SK-N-SH (cell line): Measurements from ENCODE around the gene DTX3. TPM values are rescaled to one million over a fixed set of nuclear protein-coding genes. Genes with fewer than 3 reads are reported as not detected.

Experiments used
- CTCF ChIA-PET: fragments of 300-600, 350-600 bp; formaldehyde crosslinking; extraction: SDS; loops from one replicate; lab custom pipeline; 2021; lab: Yijun Ruan, JAX
- POLR2A ChIA-PET: fragments of 350-600 bp; sonication (Branson Sonifier 250); formaldehyde crosslinking; extraction: SDS; loops from one replicate; lab custom pipeline; 2020; ENCODE audit warnings: antibody characterized with exemption, inconsistent platforms; lab: Yijun Ruan, JAX
- DNase-seq: peaks from one replicate; pipeline ENCODE4 v3.0.0; 2012
- H2AFZ ChIP-seq: fragments of 200-600 bp; sonication (generic); 2 replicates; pipeline ENCODE4 v1.8.1; 2016; ENCODE audit warnings: antibody characterized with exemption, mild to moderate bottlenecking, low read depth
- H3F3A ChIP-seq: fragments of 200-600 bp; sonication (generic); replicated peaks from 2 replicates; pipeline ENCODE3; 2016; ENCODE audit warnings: antibody characterized with exemption, mild to moderate bottlenecking; ENCODE audit not compliant: insufficient read depth
- H3K27ac ChIP-seq, 2 experiments: fragments of 200-500 bp in 1 of 2; fragments of 200-600 bp in 1 of 2; sonication (Bioruptor generic) in 1 of 2; sonication (generic), shearing (Covaris generic) in 1 of 2; 2 replicates each; pipeline versions ENCODE4 v1.5.1 to v1.6.1; 2014 to 2016; ENCODE audit warnings: low read depth in 2 of 2, inconsistent platforms in 1 of 2, low read length in 1 of 2, mild to moderate bottlenecking in 1 of 2, mixed read lengths in 1 of 2
- H3K27me3 ChIP-seq: fragments of 200-600 bp; sonication (generic), shearing (Covaris generic); 2 replicates; pipeline ENCODE4 v1.6.1; 2016; ENCODE audit warnings: mixed run types; ENCODE audit not compliant: insufficient read depth
- H3K36me3 ChIP-seq, 2 experiments: fragments of 200-500 bp in 1 of 2; fragments of 200-600 bp in 1 of 2; sonication (Bioruptor generic) in 1 of 2; sonication (generic) in 1 of 2; replicated peaks in 1 of 2; 2 replicates each; pipeline versions ENCODE3 to v1.5.1; 2014 to 2016; ENCODE audit warnings: low read length in 1 of 2, mild to moderate bottlenecking in 1 of 2; ENCODE audit not compliant: insufficient read depth in 2 of 2, control insufficient read depth in 1 of 2
- H3K4me1 ChIP-seq, 2 experiments: fragments of 200-500 bp in 1 of 2; fragments of 200-600 bp in 1 of 2; sonication (Bioruptor generic) in 1 of 2; sonication (generic), shearing (Covaris generic) in 1 of 2; 2 replicates each; pipeline versions ENCODE4 v1.5.1 to v1.6.1; 2014 to 2016; ENCODE audit warnings: low read depth in 1 of 2, low read length in 1 of 2, mixed run types in 1 of 2; ENCODE audit not compliant: insufficient read depth in 2 of 2, control insufficient read depth in 1 of 2
- H3K4me2 ChIP-seq: fragments of 200-600 bp; sonication (generic), shearing (Covaris generic); 2 replicates; pipeline ENCODE4 v1.6.1; 2017; ENCODE audit warnings: mixed run types
- H3K4me3 ChIP-seq, 2 experiments: fragments of 200-500 bp in 1 of 2; fragments of 200-600 bp in 1 of 2; sonication (Bioruptor generic) in 1 of 2; sonication (generic), shearing (Covaris generic) in 1 of 2; 2 replicates each; pipeline versions ENCODE4 v1.5.1 to v1.8.1; 2014 to 2016; ENCODE audit warnings: low read depth in 2 of 2, inconsistent platforms in 1 of 2, low read length in 1 of 2, mild to moderate bottlenecking in 1 of 2, mixed read lengths in 1 of 2, moderate library complexity in 1 of 2
- H3K79me2 ChIP-seq: fragments of 200-600 bp; sonication (generic); 2 replicates; pipeline ENCODE4 v1.8.1; 2017; ENCODE audit warnings: mild to moderate bottlenecking; ENCODE audit not compliant: insufficient read depth
- H3K9ac ChIP-seq: fragments of 200-600 bp; sonication (generic); 2 replicates; pipeline ENCODE4 v1.6.1; 2017; ENCODE audit warnings: mixed run types
- H3K9me2 ChIP-seq: fragments of 200-600 bp; sonication (generic); 2 replicates; pipeline ENCODE4 v1.6.1; 2017; ENCODE audit warnings: mixed run types
- H3K9me3 ChIP-seq: fragments of 200-600 bp; sonication (generic); 2 replicates; pipeline ENCODE4 v1.6.1; 2017; ENCODE audit warnings: mixed run types, mild to moderate bottlenecking, moderate library complexity
- H4K20me1 ChIP-seq: fragments of 200-600 bp; sonication (generic); 2 replicates; pipeline ENCODE4 v1.6.1; 2017; ENCODE audit warnings: mild to moderate bottlenecking, mixed run types; ENCODE audit not compliant: insufficient read depth
- CHD2 ChIP-seq: fragments of 150-350 bp; IDR thresholded peaks from 2 replicates; pipeline ENCODE4 v1.6.1; 2018; ENCODE audit warnings: low read length; ENCODE audit not compliant: partially characterized antibody
- FOSL2 ChIP-seq: IDR thresholded peaks from 2 replicates; pipeline ENCODE4 v1.4.0; 2012; ENCODE audit warnings: low read depth, mild to moderate bottlenecking, moderate library complexity, borderline replicate concordance
- JUND ChIP-seq: IDR thresholded peaks from 2 replicates; pipeline ENCODE4 v1.4.0; 2012
- MXI1 ChIP-seq: IDR thresholded peaks from 2 replicates; pipeline ENCODE4 v1.6.1; 2012; ENCODE audit warnings: mild to moderate bottlenecking, low read depth, low read length, improper control_type of control experiment
- RAD21 ChIP-seq: IDR thresholded peaks from 2 replicates; pipeline ENCODE4 v1.6.1; 2012; ENCODE audit warnings: mild to moderate bottlenecking, low read length
- RCOR1 ChIP-seq: fragments of 150-350 bp; IDR thresholded peaks from 2 replicates; pipeline ENCODE4 v1.6.1; 2017; ENCODE audit warnings: antibody characterized with exemption, low read length
- SMC3 ChIP-seq: IDR thresholded peaks from 2 replicates; pipeline ENCODE4 v1.6.1; 2012; ENCODE audit warnings: low read depth, low read length, improper control_type of control experiment
- TAF1 ChIP-seq: IDR thresholded peaks from 2 replicates; pipeline ENCODE4 v1.6.1; 2012; ENCODE audit warnings: low read depth, mild to moderate bottlenecking, low read length, moderate library complexity, borderline replicate concordance
- TCF12 ChIP-seq: IDR thresholded peaks from 2 replicates; pipeline ENCODE4 v1.4.0; 2012
- YY1 ChIP-seq: IDR thresholded peaks from 2 replicates; pipeline ENCODE4 v1.4.0; 2012; ENCODE audit warnings: low read depth, mild to moderate bottlenecking
- WGBS: methylation state at CpG from one replicate; pipeline ENCODE4 v1.1.6; 2017; ENCODE audit warnings: low lambda C conversion rate; 5-methylcytosine and 5-hydroxymethylcytosine counted together
- polyA plus RNA-seq, 3 experiments: library from polyadenylated mRNA; depleted of rRNA; stranded (reverse); fragments of >200 nt; gene quantifications; 2 replicates each; pipeline ENCODE4 v1.2.3, GENCODE V29; 2012
- TF ChIP-seq, protein P1 (sequence below): fragments of 200-600 bp; sonication (generic); IDR thresholded peaks from 2 replicates; pipeline ENCODE4 v1.6.1; 2017; ENCODE audit warnings: antibody characterized with exemption, mild to moderate bottlenecking, moderate library complexity
- TF ChIP-seq, protein P2 (sequence below): IDR thresholded peaks from 2 replicates; pipeline ENCODE4; 2012
- TF ChIP-seq, protein P3 (sequence below): IDR thresholded peaks from 2 replicates; pipeline ENCODE4 v1.4.0; 2012; ENCODE audit warnings: low read depth, borderline replicate concordance

DTX3 gene
- polyA plus RNA-seq, 1 of the 3 experiments (the other 2 are of a cell fraction): 61.2 TPM

DNA sequence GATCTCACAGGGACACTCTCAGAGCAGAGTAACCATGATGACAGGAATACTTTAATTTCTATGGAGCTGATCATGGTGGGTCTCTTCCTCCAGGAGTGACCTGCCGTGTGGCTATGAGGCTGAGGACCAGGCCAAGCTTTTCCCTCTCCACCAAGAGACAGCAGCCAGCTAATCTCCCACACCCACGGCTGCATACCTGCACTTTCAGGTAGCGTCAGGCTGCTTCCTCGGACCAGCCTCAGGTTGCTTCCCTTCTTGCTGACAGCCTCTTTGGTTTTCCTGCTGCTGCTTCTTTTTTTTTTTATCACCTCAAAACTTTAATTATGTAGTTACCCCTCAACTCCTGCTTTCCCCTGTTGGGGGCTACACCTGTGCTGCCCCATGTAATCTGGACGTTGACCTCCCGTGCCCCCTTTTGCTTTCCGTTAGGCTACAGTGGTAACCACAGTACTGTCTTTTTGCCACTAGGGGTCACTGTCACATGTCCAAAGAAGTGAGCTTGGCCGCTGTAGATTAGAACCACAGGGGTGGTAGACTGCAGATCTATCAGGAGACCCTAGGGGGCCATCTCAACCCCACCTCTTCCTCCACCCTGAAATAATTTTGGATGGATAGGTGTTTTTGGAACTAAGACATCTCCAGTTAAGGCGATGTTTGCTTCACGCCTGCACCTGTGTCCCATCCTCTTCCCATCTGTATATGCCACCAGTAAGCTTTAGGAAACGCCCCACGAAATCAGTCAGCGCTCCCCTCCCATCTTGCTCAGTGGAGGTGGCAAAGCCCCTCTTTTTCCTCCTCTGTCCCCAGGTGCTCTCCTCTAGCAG, 21.4 kb upstream of the DTX3 start:
- no peaks in the 10 kb centered on the region for H3K9me2 ChIP-seq
- H3K9ac ChIP-seq: no peak overlapping the region
- no peak overlapping the region; a peak in 1 of 4 replicates for H3K4me3 ChIP-seq
- H3K4me1 ChIP-seq: no peaks in the 10 kb centered on the region
- H3K9me3 ChIP-seq: no peaks in the 10 kb centered on the region
- H3K4me2 ChIP-seq: no peak overlapping the region
- TF ChIP-seq RAD21: peak; percentile 97
- TF ChIP-seq JUND: no peak
- TF ChIP-seq RCOR1: no peak
- TF ChIP-seq, protein P1, sequence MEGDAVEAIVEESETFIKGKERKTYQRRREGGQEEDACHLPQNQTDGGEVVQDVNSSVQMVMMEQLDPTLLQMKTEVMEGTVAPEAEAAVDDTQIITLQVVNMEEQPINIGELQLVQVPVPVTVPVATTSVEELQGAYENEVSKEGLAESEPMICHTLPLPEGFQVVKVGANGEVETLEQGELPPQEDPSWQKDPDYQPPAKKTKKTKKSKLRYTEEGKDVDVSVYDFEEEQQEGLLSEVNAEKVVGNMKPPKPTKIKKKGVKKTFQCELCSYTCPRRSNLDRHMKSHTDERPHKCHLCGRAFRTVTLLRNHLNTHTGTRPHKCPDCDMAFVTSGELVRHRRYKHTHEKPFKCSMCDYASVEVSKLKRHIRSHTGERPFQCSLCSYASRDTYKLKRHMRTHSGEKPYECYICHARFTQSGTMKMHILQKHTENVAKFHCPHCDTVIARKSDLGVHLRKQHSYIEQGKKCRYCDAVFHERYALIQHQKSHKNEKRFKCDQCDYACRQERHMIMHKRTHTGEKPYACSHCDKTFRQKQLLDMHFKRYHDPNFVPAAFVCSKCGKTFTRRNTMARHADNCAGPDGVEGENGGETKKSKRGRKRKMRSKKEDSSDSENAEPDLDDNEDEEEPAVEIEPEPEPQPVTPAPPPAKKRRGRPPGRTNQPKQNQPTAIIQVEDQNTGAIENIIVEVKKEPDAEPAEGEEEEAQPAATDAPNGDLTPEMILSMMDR: peak; percentile 98
- peak; percentile 85 for TF ChIP-seq SMC3
- TF ChIP-seq, protein P2, sequence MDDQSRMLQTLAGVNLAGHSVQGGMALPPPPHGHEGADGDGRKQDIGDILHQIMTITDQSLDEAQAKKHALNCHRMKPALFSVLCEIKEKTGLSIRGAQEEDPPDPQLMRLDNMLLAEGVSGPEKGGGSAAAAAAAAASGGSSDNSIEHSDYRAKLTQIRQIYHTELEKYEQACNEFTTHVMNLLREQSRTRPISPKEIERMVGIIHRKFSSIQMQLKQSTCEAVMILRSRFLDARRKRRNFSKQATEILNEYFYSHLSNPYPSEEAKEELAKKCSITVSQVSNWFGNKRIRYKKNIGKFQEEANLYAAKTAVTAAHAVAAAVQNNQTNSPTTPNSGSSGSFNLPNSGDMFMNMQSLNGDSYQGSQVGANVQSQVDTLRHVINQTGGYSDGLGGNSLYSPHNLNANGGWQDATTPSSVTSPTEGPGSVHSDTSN: no peak
- TF ChIP-seq CHD2: peak; percentile 26
- no peak for TF ChIP-seq TAF1
- TF ChIP-seq, protein P3, sequence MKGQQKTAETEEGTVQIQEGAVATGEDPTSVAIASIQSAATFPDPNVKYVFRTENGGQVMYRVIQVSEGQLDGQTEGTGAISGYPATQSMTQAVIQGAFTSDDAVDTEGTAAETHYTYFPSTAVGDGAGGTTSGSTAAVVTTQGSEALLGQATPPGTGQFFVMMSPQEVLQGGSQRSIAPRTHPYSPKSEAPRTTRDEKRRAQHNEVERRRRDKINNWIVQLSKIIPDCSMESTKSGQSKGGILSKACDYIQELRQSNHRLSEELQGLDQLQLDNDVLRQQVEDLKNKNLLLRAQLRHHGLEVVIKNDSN: no peak
- TF ChIP-seq FOSL2: no peak
- no peak for TF ChIP-seq MXI1
- peak; percentile 92 for DNase-seq
- H4K20me1 ChIP-seq: no peaks in the 10 kb centered on the region
- POLR2A ChIA-PET: interaction anchor here (1.0 to 1.4 kb wide), 4 partner anchors 9 to 41 kb away, joined by 3 to 7 read pairs (median 4); no protein-coding TSS in a partner anchor
- 52% methylated on average over 13 of the region's 13 CpGs for WGBS
- no peak overlapping the region for H3K27ac ChIP-seq
- no peaks in the 10 kb centered on the region for H3K27me3 ChIP-seq
- H3K79me2 ChIP-seq: no peaks in the 10 kb centered on the region
- no peaks in the 10 kb centered on the region for H3F3A ChIP-seq
- peaks cover 21 to 63% of the 10 kb centered on the region in 2 experiments for H3K36me3 ChIP-seq
- CTCF ChIA-PET: interaction anchor here (0.6 to 7.6 kb wide), 63 partner anchors 10 to 1317 kb away, joined by 3 to 298 read pairs (median 5); partner anchors contain the start of genes ARHGEF25, AVIL, B4GALNT1 and COQ10A
- no peak overlapping the region for H2AFZ ChIP-seq

DNA sequence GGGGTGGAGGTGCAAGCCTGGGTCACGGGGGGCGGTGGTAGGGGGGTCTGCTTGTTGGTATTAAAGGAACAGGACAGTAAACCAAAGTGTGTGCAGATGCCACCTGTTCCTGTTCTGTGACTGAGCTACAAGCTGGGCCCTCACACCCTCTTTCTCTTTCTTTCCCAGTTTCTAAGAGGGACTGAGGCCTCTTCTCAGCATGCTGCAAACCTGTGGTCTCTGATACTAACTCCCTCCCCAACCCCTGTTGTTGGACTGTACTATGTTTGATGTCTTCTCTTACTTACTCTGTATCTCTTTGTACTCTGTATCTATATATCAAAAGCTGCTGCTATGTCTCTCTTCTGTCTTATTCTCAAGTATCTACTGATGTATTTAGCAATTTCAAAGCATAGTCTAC, 20.6 kb upstream of the DTX3 start:
- Histone ChIP-seq H3K27ac (no peak overlapping the region), H3K36me3 (peaks cover 21 to 56% of the 10 kb centered on the region in 2 experiments), H3K9me2 (no peaks in the 10 kb centered on the region), H3F3A (no peaks in the 10 kb centered on the region), H3K4me3 (no peak overlapping the region), H3K9me3 (no peaks in the 10 kb centered on the region), H3K27me3 (no peaks in the 10 kb centered on the region), H3K79me2 (no peaks in the 10 kb centered on the region), H3K4me2 (no peak overlapping the region), H3K4me1 (no peaks in the 10 kb centered on the region), H4K20me1 (no peaks in the 10 kb centered on the region), H2AFZ (no peak overlapping the region), H3K9ac (no peak overlapping the region)
- 96% methylated on average over 2 of the region's 2 CpGs for WGBS
- ChIA-PET CTCF (interaction anchor here (0.5 to 7.6 kb wide), 40 partner anchors 9 to 1318 kb away, joined by 3 to 298 read pairs (median 7); partner anchors contain the start of genes ARHGEF25, AVIL, B4GALNT1 and COQ10A), POLR2A (interaction anchor here (1.2 kb wide), 1 partner anchor 36 kb away, joined by 4 read pairs; no protein-coding TSS in a partner anchor)
- no peak for DNase-seq
- TF ChIP-seq TCF12 (no peak), MXI1 (no peak), YY1 (no peak)
- TF ChIP-seq, protein P3: no peak
- TF ChIP-seq, protein P2: no peak
- TF ChIP-seq, protein P1: no peak
